ENCODE results near the gene NLRP12.
"Not testable (repeated sequence)": the region's sequence is repeated elsewhere in the genome, so short reads cannot be mapped to it uniquely, and the experiment has no call there.

NLRP12 gene

GRCh38 chr19:53774491-53774890 lies 49.6 kb downstream of the NLRP12 start:
- not testable (repeated sequence) for DNase-seq

- DNase-seq = no peak
Measured at GRCh38 chr19:53773999-53774398, 50.1 kb downstream of the NLRP12 start.

GRCh38 chr19:53772943-53773342 lies 51.2 kb downstream of the NLRP12 start:
- peak; percentile 61 for DNase-seq

- DNase-seq = no peak
Measured at GRCh38 chr19:53771144-53771543, 53.0 kb downstream of the NLRP12 start.

- DNase-seq = not testable (repeated sequence)
Measured at GRCh38 chr19:53769696-53770309, 54.3 kb downstream of the NLRP12 start.

GRCh38 chr19:53768401-53768800 lies 55.7 kb downstream of the NLRP12 start:
- no peak for DNase-seq

- DNase-seq = not testable (repeated sequence)
Measured at GRCh38 chr19:53758991-53759390, 65.1 kb downstream of the NLRP12 start.

Measured in EL (cell line).